ENCODE measurements around the gene DCTN5. TPM values are rescaled to one million over a fixed set of nuclear protein-coding genes. Genes with fewer than 3 reads are reported as not detected.
A peak's percentile ranks its signal among the peaks of the same experiment; 100 is the strongest.

The DCTN5 gene
- total RNA-seq, 2 donors from 2014 or later = 82.2 to 90.8 TPM

GRCh38 chr16:23595246-23595950, 45.9 kb upstream of the DCTN5 start:
- no peaks in the 10 kb centered on the region for H3K27me3 Mint-ChIP-seq (ENCODE audit: insufficient read depth)
- 21 to 34% methylated on average over 20 to 34 of the region's 34 CpGs for WGBS, 2 experiments (ENCODE audit: insufficient coverage in 1 of 2, insufficient read length in 1 of 2)
- H3K9me3 Mint-ChIP-seq = no peaks in the 10 kb centered on the region
- peaks cover 14% of the 10 kb centered on the region for H3K4me1 Mint-ChIP-seq
- H3K4me1 ChIP-seq (ENCODE audit: control insufficient read depth, insufficient read depth, low read length) = peaks cover 2% of the 10 kb centered on the region
- peak overlapping the region; percentile 74 for H3K27ac ChIP-seq (ENCODE audit: low read depth, low read length)
- TF ChIP-seq CTCF (conservative IDR thresholded peaks at IDR 0.05) = no peak
- peak overlapping the region; percentile 91 for H3K9ac ChIP-seq (ENCODE audit: extremely low read depth, low read length, poor library complexity, severe bottlenecking)
- peaks cover 29% of the 10 kb centered on the region for H3K36me3 Mint-ChIP-seq (ENCODE audit: low read depth)
- DNase-seq = no peak
- peaks cover 30% of the 10 kb centered on the region for H3K36me3 ChIP-seq (ENCODE audit: control insufficient read depth, insufficient read depth, low read length)
- H3K27me3 ChIP-seq (ENCODE audit: control insufficient read depth, insufficient read depth, low read length, poor library complexity, severe bottlenecking) = no peaks in the 10 kb centered on the region
- peak overlapping the region; percentile 58 for H3K27ac Mint-ChIP-seq
- H3K9me3 ChIP-seq (ENCODE audit: control insufficient read depth, low read length) = no peaks in the 10 kb centered on the region
- H3K4me3 Mint-ChIP-seq = peak overlapping the region; percentile 81
- H3K4me3 ChIP-seq (ENCODE audit: low read length) = peak overlapping the region; percentile 100

- Histone ChIP-seq H3K27ac (ENCODE audit: low read depth, low read length) (peak within 1 kb of the TSS; percentile 74), H3K4me3 (ENCODE audit: low read length) (peak within 1 kb of the TSS; percentile 100), H3K9me3 (ENCODE audit: control insufficient read depth, low read length) (no peaks in the 10 kb centered on the region), H3K27me3 (ENCODE audit: control insufficient read depth, insufficient read depth, low read length, poor library complexity, severe bottlenecking) (no peaks in the 10 kb centered on the region), H3K4me1 (ENCODE audit: control insufficient read depth, insufficient read depth, low read length) (peaks cover 2% of the 10 kb centered on the region), H3K36me3 (ENCODE audit: control insufficient read depth, insufficient read depth, low read length) (peaks cover 23% of the 10 kb centered on the region), H3K9ac (ENCODE audit: extremely low read depth, low read length, poor library complexity, severe bottlenecking) (peak within 1 kb of the TSS; percentile 91)
- DNase-seq = peak; percentile 96
- Mint-ChIP-seq H3K36me3 (ENCODE audit: low read depth) (peaks cover 25% of the 10 kb centered on the region), H3K9me3 (no peaks in the 10 kb centered on the region), H3K4me1 (peaks cover 18% of the 10 kb centered on the region), H3K27me3 (ENCODE audit: insufficient read depth) (no peaks in the 10 kb centered on the region), H3K4me3 (peak within 1 kb of the TSS; percentile 81), H3K27ac (peak within 1 kb of the TSS; percentile 64)
- 3 to 6% methylated on average over 46 to 65 of the region's 67 CpGs for WGBS, 2 experiments (ENCODE audit: insufficient coverage in 1 of 2, insufficient read length in 1 of 2)
- peak; percentile 99 for TF ChIP-seq CTCF (conservative IDR thresholded peaks at IDR 0.05)
Observed at GRCh38 chr16:23595951-23596720, 45.1 kb upstream of the DCTN5 start, which contains the start of gene NDUFAB1. NDUFAB1 (minus strand) TSS chr16:23596316; CDS start chr16:23596290, 26 bp downstream.

DNA sequence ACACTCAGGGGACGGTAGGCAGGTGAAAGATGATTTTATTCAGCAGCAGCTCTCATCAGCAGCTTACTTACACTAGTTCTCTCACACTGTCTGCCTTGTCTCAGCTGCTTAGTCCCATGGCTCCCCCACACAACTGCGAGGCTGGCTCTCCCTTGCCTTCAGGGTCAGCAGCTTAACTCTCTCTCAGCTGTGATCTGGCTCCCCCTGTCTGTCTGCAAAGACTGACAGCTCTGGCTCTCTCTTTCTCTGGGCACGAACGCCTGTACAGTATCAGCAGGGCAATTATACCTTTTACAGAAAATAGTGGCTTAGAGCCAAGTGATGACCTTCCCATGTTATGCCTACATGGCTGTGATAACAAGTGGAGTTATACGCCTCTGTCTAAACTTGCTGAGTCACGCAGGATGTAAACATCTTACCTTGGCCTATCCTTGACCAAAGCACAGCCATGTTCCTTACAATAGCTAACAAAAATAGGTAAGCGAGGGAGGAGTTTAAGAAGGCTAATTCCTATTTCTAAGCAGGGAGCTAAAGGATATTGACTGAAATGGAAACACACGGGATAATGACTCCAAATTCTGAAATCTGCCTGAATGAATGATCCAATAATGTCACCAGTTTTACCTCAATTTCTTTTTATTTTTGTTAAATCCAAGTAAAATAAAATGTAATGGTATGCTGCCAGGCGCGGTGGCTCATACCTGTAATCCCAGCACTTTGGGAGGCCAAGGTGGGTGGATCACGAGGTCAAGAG, 44.1 kb upstream of the DCTN5 start:
- 86 to 92% methylated on average over 7 to 11 of the region's 11 CpGs for WGBS, 2 experiments (ENCODE audit: insufficient coverage in 1 of 2, insufficient read length in 1 of 2)
- Mint-ChIP-seq H3K27me3 (ENCODE audit: insufficient read depth) (no peaks in the 10 kb centered on the region), H3K4me3 (no peak overlapping the region), H3K27ac (peak overlapping the region; percentile 18), H3K4me1 (peaks cover 18% of the 10 kb centered on the region), H3K9me3 (no peaks in the 10 kb centered on the region), H3K36me3 (ENCODE audit: low read depth) (peaks cover 22% of the 10 kb centered on the region)
- Histone ChIP-seq H3K36me3 (ENCODE audit: control insufficient read depth, insufficient read depth, low read length) (peaks cover 14% of the 10 kb centered on the region), H3K27me3 (ENCODE audit: control insufficient read depth, insufficient read depth, low read length, poor library complexity, severe bottlenecking) (no peaks in the 10 kb centered on the region), H3K4me3 (ENCODE audit: low read length) (no peak overlapping the region), H3K4me1 (ENCODE audit: control insufficient read depth, insufficient read depth, low read length) (peaks cover 2% of the 10 kb centered on the region), H3K27ac (ENCODE audit: low read depth, low read length) (no peak overlapping the region), H3K9ac (ENCODE audit: extremely low read depth, low read length, poor library complexity, severe bottlenecking) (no peak overlapping the region), H3K9me3 (ENCODE audit: control insufficient read depth, low read length) (no peaks in the 10 kb centered on the region)
- DNase-seq = peak; percentile 86
- peak; percentile 71 for TF ChIP-seq CTCF (conservative IDR thresholded peaks at IDR 0.05)
